WTC11 (cell line): ENCODE data around the gene GRIN3B. TPM values are rescaled to one million over a fixed set of nuclear protein-coding genes. Genes with fewer than 3 reads are reported as not detected.

Source experiments
- ATAC-seq: fragments of 200-7000 bp; cut with Tn5 transposase; 2 replicates; pipeline ENCODE4 v1.10.0; 2021; ENCODE audit warnings: mild to moderate bottlenecking, moderate library complexity
- CTCF ChIA-PET: fragments of 300-600 bp; sonication (Branson Sonifier 250); formaldehyde crosslinking; loops from one replicate; lab custom pipeline; 2021; ENCODE audit warnings: antibody characterized with exemption; lab: Charles Lee
- POLR2A ChIA-PET: fragments of 350-600 bp; sonication (Branson Sonifier 250); formaldehyde crosslinking; loops from one replicate; lab custom pipeline; 2021; ENCODE audit warnings: antibody characterized with exemption; lab: Charles Lee
- DNase-seq: peaks from one replicate; pipeline ENCODE4 v3.0.0; 2021; ENCODE audit warnings: low spot score
- H3K27ac Mint-ChIP-seq: 2 replicates; pipeline ENCODE4 v1.8.0; 2021; ENCODE audit warnings: mixed read lengths
- H3K27me3 Mint-ChIP-seq: 2 replicates; pipeline ENCODE4 v1.8.0; 2021; ENCODE audit warnings: low read depth, mild to moderate bottlenecking, moderate library complexity, mixed read lengths
- H3K36me3 Mint-ChIP-seq: 2 replicates; pipeline ENCODE4 v1.8.0; 2021; ENCODE audit warnings: mixed read lengths
- H3K4me1 Mint-ChIP-seq: 2 replicates; pipeline ENCODE4 v1.8.0; 2022; ENCODE audit warnings: mixed read lengths
- H3K4me3 Mint-ChIP-seq: 2 replicates; pipeline ENCODE4 v1.8.0; 2021; ENCODE audit warnings: mild to moderate bottlenecking, moderate library complexity, mixed read lengths
- H3K9me3 Mint-ChIP-seq: 2 replicates; pipeline ENCODE4 v1.8.0; 2021; ENCODE audit warnings: mixed read lengths
- AFF4 ChIP-seq: sonication (generic); formaldehyde crosslinking; IDR thresholded peaks from 2 replicates; pipeline ENCODE4 v1.8.1; 2023; ENCODE audit warnings: mild to moderate bottlenecking, missing genetic modification reagents, borderline replicate concordance
- FOXJ3 ChIP-seq: sonication (generic); formaldehyde crosslinking; IDR thresholded peaks from 2 replicates; pipeline ENCODE4 v1.9.0; 2021; ENCODE audit warnings: missing genetic modification reagents, mild to moderate bottlenecking, borderline replicate concordance
- NFATC4 ChIP-seq: fragments of 250-450 bp; sonication (Bioruptor Pico); IDR thresholded peaks from 2 replicates; pipeline ENCODE4 v1.9.0; 2021; ENCODE audit warnings: mild to moderate bottlenecking
- NFE2L1 ChIP-seq: sonication (generic); formaldehyde crosslinking; IDR thresholded peaks from 2 replicates; pipeline ENCODE4 v1.8.1; 2023; ENCODE audit warnings: missing genetic modification reagents
- OVOL2 ChIP-seq: fragments of 250-450 bp; sonication (Bioruptor Pico); IDR thresholded peaks from 2 replicates; pipeline ENCODE4 v1.9.0; 2021; ENCODE audit warnings: mild to moderate bottlenecking, borderline replicate concordance
- SP1 ChIP-seq: sonication (generic); formaldehyde crosslinking; conservative IDR thresholded peaks from 2 replicates; pipeline ENCODE4 v1.8.1; 2022; ENCODE audit warnings: missing genetic modification reagents
- TEAD1 ChIP-seq: sonication (generic); formaldehyde crosslinking; IDR thresholded peaks from 2 replicates; pipeline ENCODE4 v1.8.0; 2022; ENCODE audit warnings: mild to moderate bottlenecking, missing genetic modification reagents
- ZNF396 ChIP-seq: fragments of 250-450 bp; sonication (Bioruptor Pico); IDR thresholded peaks from 2 replicates; pipeline ENCODE4 v1.8.0; 2021; ENCODE audit warnings: mild to moderate bottlenecking, moderate library complexity, borderline replicate concordance
- total RNA-seq: library from RNA; stranded (reverse); gene quantifications from 3 replicates; pipeline ENCODE4 v1.2.3, GENCODE V29; 2021
- TF ChIP-seq, protein P1 (sequence below): sonication (generic); formaldehyde crosslinking; IDR thresholded peaks from 2 replicates; pipeline ENCODE4 v1.8.0; 2022; ENCODE audit warnings: mild to moderate bottlenecking, missing genetic modification reagents
- TF ChIP-seq, protein P2 (sequence below): sonication (generic); formaldehyde crosslinking; IDR thresholded peaks from 2 replicates; pipeline ENCODE4 v1.8.0; 2022; ENCODE audit warnings: mild to moderate bottlenecking, missing genetic modification reagents
- TF ChIP-seq, protein P3 (sequence below): sonication (generic); formaldehyde crosslinking; conservative IDR thresholded peaks from 2 replicates; pipeline ENCODE4 v1.8.1; 2022; ENCODE audit warnings: mild to moderate bottlenecking, missing genetic modification reagents

The GRIN3B gene
- total RNA-seq, 1 experiment from 2014 or later, result 1.9 TPM

- no peak for TF ChIP-seq NFATC4 (CRISPR knock-in tag)
These were observed 11.7 kb downstream of the GRIN3B start (continued) for GRCh38 chr19:1011831-1012333.

DNA sequence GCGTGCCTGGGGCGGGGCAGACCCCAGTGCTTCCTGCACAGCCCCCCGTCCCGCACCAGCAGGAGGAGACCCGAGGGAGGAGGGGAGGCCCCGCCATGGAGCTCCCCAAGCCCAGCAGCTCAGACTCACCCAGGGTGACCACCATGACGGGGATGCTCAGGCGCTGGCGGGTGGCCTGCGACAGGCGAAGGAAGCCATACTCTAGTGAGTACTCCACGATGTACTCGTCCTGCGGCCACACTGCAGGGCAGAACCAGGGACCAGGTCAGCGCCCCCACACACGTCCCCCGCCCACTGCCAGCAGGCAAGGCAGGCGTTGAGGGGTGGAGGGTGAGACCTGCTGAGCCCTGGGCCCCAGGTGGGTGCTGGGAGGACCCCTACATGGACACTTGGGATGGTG is 12.1 kb downstream of the GRIN3B start:
- H3K4me3 Mint-ChIP-seq, result no peak overlapping the region
- ATAC-seq, result no peak
- H3K27ac Mint-ChIP-seq, result no peak overlapping the region
- H3K4me1 Mint-ChIP-seq, result peaks cover 15% of the 10 kb centered on the region
- DNase-seq, result no peak
- H3K36me3 Mint-ChIP-seq, result no peaks in the 10 kb centered on the region; the same call in 1 of the 2 replicates
- CTCF ChIA-PET, result no interaction called here
- POLR2A ChIA-PET, result no interaction called here
- H3K9me3 Mint-ChIP-seq, result no peaks in the 10 kb centered on the region
- no peaks in the 10 kb centered on the region; the same call in 1 of the 2 replicates for H3K27me3 Mint-ChIP-seq
- TF ChIP-seq FOXJ3 (CRISPR knock-in tag) (no peak), NFE2L1 (CRISPR knock-in tag) (no peak)
- TF ChIP-seq, all 79 proteins: peak for 0

DNA sequence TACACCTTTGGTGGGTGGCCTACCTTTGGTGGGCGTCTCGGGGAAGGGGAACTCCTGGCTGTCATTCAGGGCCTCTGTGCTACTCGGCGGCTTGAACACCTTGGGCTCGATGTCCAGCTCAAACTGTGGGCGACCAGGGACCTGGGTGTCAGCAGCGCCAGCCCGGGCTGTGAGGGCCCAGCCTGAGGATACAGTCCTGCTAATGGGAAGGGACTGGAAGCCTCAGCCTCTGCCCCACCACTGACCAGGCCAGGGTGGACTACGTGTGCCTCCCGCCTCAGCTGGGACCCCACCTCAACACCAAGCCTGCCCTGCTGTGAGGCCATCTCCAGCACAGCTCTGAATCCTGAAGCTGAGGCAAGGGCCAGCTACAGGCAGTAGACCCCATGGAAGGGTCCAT is 13.0 kb downstream of the GRIN3B start:
- ChIA-PET CTCF (no interaction called here), POLR2A (interaction anchor here (0.8 kb wide), 1 partner anchor 17 kb away, joined by 3 read pairs; no protein-coding TSS in a partner anchor)
- Mint-ChIP-seq H3K4me3 (no peak overlapping the region), H3K27ac (no peak overlapping the region), H3K4me1 (peaks cover 21% of the 10 kb centered on the region), H3K36me3 (no peaks in the 10 kb centered on the region; the same call in 1 of the 2 replicates), H3K27me3 (no peaks in the 10 kb centered on the region; the same call in 1 of the 2 replicates), H3K9me3 (no peaks in the 10 kb centered on the region)
- no peak for ATAC-seq
- no peak for DNase-seq
- TF ChIP-seq, protein P1, sequence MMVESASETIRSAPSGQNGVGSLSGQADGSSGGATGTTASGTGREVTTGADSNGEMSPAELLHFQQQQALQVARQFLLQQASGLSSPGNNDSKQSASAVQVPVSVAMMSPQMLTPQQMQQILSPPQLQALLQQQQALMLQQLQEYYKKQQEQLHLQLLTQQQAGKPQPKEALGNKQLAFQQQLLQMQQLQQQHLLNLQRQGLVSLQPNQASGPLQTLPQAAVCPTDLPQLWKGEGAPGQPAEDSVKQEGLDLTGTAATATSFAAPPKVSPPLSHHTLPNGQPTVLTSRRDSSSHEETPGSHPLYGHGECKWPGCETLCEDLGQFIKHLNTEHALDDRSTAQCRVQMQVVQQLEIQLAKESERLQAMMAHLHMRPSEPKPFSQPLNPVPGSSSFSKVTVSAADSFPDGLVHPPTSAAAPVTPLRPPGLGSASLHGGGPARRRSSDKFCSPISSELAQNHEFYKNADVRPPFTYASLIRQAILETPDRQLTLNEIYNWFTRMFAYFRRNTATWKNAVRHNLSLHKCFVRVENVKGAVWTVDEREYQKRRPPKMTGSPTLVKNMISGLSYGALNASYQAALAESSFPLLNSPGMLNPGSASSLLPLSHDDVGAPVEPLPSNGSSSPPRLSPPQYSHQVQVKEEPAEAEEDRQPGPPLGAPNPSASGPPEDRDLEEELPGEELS (CRISPR knock-in tag), result 0 out of 2 replicates have a peak, but pooled peaks have one; percentile 31
- TF ChIP-seq, protein P2, sequence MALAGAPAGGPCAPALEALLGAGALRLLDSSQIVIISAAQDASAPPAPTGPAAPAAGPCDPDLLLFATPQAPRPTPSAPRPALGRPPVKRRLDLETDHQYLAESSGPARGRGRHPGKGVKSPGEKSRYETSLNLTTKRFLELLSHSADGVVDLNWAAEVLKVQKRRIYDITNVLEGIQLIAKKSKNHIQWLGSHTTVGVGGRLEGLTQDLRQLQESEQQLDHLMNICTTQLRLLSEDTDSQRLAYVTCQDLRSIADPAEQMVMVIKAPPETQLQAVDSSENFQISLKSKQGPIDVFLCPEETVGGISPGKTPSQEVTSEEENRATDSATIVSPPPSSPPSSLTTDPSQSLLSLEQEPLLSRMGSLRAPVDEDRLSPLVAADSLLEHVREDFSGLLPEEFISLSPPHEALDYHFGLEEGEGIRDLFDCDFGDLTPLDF (CRISPR knock-in tag), result no peak

GRCh38 chr19:1014161-1015060 is 14.2 kb downstream of the GRIN3B start:
- Mint-ChIP-seq H3K4me1 (peaks cover 28% of the 10 kb centered on the region), H3K4me3 (no peak overlapping the region), H3K27ac (peak overlapping the region; percentile 88; the same call in 1 of the 2 replicates), H3K36me3 (no peaks in the 10 kb centered on the region; the same call in 1 of the 2 replicates)
- POLR2A ChIA-PET, result interaction anchor here (0.8 kb wide), 1 partner anchor 18 kb away, joined by 3 read pairs; no protein-coding TSS in a partner anchor
- no peak for TF ChIP-seq OVOL2 (CRISPR knock-in tag)
- TF ChIP-seq, protein P3, sequence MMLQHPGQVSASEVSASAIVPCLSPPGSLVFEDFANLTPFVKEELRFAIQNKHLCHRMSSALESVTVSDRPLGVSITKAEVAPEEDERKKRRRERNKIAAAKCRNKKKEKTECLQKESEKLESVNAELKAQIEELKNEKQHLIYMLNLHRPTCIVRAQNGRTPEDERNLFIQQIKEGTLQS (CRISPR knock-in tag), result 0 out of 2 replicates have a peak, but pooled peaks have one; percentile 23
- TF ChIP-seq AFF4 (CRISPR knock-in tag), result no peak
- no peak for TF ChIP-seq TEAD1 (CRISPR knock-in tag)
- no peak for TF ChIP-seq SP1 (CRISPR knock-in tag)
- no peak for TF ChIP-seq ZNF396
- TF ChIP-seq, all 79 proteins: peak for 1
- CTCF ChIA-PET, result no interaction called here
- DNase-seq (no peak), ATAC-seq (no peak)
- no peaks in the 10 kb centered on the region for H3K9me3 Mint-ChIP-seq
- H3K27me3 Mint-ChIP-seq, result no peaks in the 10 kb centered on the region; the same call in 1 of the 2 replicates
